Measurements from ENCODE around the gene ADIG.

DNA sequence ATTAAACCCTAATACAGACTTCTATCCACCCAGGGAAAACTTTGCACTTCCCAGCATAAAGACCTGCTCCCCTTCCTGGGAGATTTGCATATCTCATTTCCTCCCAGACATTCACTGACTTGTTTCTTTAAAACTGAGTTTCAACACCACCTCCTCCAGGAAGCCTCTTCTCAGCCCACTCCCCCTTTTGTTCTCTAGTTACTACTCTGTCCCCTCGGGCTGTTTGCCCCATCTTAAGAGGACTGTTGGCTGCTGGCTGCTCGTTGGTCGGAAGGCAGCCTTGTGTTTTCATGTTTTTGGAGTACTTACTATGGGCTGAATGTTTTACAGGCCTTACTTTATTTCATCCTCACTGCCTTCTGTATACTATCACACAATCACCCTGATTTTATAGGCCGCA is 27.2 kb downstream of the ADIG start:
- no peak for TF ChIP-seq CTCF (IDR thresholded peaks at IDR 0.05; ENCODE audit: insufficient read depth, low read length, poor library complexity, severe bottlenecking)
- TF ChIP-seq EZH2phosphoT487 (conservative IDR thresholded peaks at IDR 0.05; ENCODE audit: low read length) = no peak

Measured in SU-DHL-6 (cell line).